ENCODE measurements around the gene TRAPPC2L.
"Not testable (repeated sequence)": the region's sequence is repeated elsewhere in the genome, so short reads cannot be mapped to it uniquely, and the experiment has no call there.

Gene TRAPPC2L

GRCh38 chr16:88894266-88894665, 37.3 kb downstream of the TRAPPC2L start:
- DNase-seq: not testable (repeated sequence)

GRCh38 chr16:88894681-88895300, 37.9 kb downstream of the TRAPPC2L start:
- no peak for DNase-seq

GRCh38 chr16:88895335-88895734, 38.4 kb downstream of the TRAPPC2L start:
- no peak for DNase-seq

- DNase-seq: no peak
Observed at GRCh38 chr16:88896238-88897070, 39.5 kb downstream of the TRAPPC2L start.

- DNase-seq: no peak
Observed at GRCh38 chr16:88897696-88898425, 40.9 kb downstream of the TRAPPC2L start.

GRCh38 chr16:88899901-88900661, 43.2 kb downstream of the TRAPPC2L start:
- no peak for DNase-seq

GRCh38 chr16:88900662-88901052, 43.7 kb downstream of the TRAPPC2L start:
- DNase-seq: no peak

- no peak for DNase-seq
Observed at GRCh38 chr16:88901718-88902337, 44.9 kb downstream of the TRAPPC2L start.

- DNase-seq: no peak
Observed at GRCh38 chr16:88902744-88903143, 45.8 kb downstream of the TRAPPC2L start.

GRCh38 chr16:88903267-88903666, 46.3 kb downstream of the TRAPPC2L start:
- DNase-seq: no peak

- no peak for DNase-seq
Observed at GRCh38 chr16:88904676-88905365, 47.9 kb downstream of the TRAPPC2L start.

- DNase-seq: no peak
Observed at GRCh38 chr16:88905563-88905962, 48.6 kb downstream of the TRAPPC2L start.

- DNase-seq: no peak
Observed at GRCh38 chr16:88906020-88906419, 49.1 kb downstream of the TRAPPC2L start.

GRCh38 chr16:88906535-88907105, 49.7 kb downstream of the TRAPPC2L start:
- no peak for DNase-seq

GRCh38 chr16:88907768-88908167, 50.8 kb downstream of the TRAPPC2L start:
- no peak for DNase-seq

GRCh38 chr16:88908307-88908706, 51.4 kb downstream of the TRAPPC2L start:
- no peak for DNase-seq

- DNase-seq: no peak
Observed at GRCh38 chr16:88909431-88910210, 52.7 kb downstream of the TRAPPC2L start.

GRCh38 chr16:88910284-88911135, 53.6 kb downstream of the TRAPPC2L start:
- no peak for DNase-seq

GRCh38 chr16:88911136-88911945, 54.4 kb downstream of the TRAPPC2L start:
- DNase-seq: no peak

All from inflammatory macrophage treated with lipopolysaccharide for 4 hours (primary cell).